Activated T-cell treated with anti-CD3 and anti-CD28 coated beads, Interleukin-2, amount 50 U/mL, for 72 hours (primary cell): ENCODE data around the gene MCL1. TPM values are rescaled to one million over a fixed set of nuclear protein-coding genes. Genes with fewer than 3 reads are reported as not detected.
A peak's percentile ranks its signal among the peaks of the same experiment; 100 is the strongest.
"Not testable (repeated sequence)": the region's sequence is repeated elsewhere in the genome, so short reads cannot be mapped to it uniquely, and the experiment has no call there.

Source experiments
- ATAC-seq, 2 donors: fragments of 150-1000 bp; cut with Tn5 transposase; replicated peaks in 1 of 2; 2 replicates each; pipeline ENCODE4 v1.10.0; 2021; ENCODE audit warnings: moderate library complexity in 2 of 2, mild to moderate bottlenecking in 1 of 2
- DNase-seq, 2 donors: peaks; one replicate each; pipeline ENCODE4 v3.0.0; 2021 to 2022; ENCODE audit warnings: mixed read lengths in 1 of 2
- H3K27ac Mint-ChIP-seq: one replicate; pipeline ENCODE4 v1.8.0; 2022; ENCODE audit warnings: mild to moderate bottlenecking, moderate library complexity, mixed read lengths
- H3K27me3 Mint-ChIP-seq: one replicate; pipeline ENCODE4 v1.8.0; 2022; ENCODE audit warnings: low read depth, mixed read lengths
- H3K36me3 Mint-ChIP-seq, 2 donors: one replicate each; pipeline ENCODE4 v1.8.0; 2022; ENCODE audit warnings: mixed read lengths in 2 of 2, mild to moderate bottlenecking in 1 of 2; ENCODE audit not compliant: insufficient read depth in 2 of 2
- H3K4me1 Mint-ChIP-seq: one replicate; pipeline ENCODE4 v1.8.0; 2022; ENCODE audit warnings: low read depth, mixed read lengths
- H3K4me3 Mint-ChIP-seq, 2 donors: one replicate each; pipeline ENCODE4 v1.8.0; 2022; ENCODE audit warnings: mild to moderate bottlenecking in 2 of 2, mixed read lengths in 2 of 2, moderate library complexity in 2 of 2
- H3K9me3 Mint-ChIP-seq, 2 donors: one replicate each; pipeline ENCODE4 v1.8.0; 2022; ENCODE audit warnings: mixed read lengths in 2 of 2
- total RNA-seq, 2 donors: library from RNA; stranded (reverse); gene quantifications; one replicate each; pipeline ENCODE4 v1.2.3, GENCODE V29; 2022

MCL1 gene
- total RNA-seq, 2 donors from 2014 or later, result 373 to 495 TPM

- H3K36me3 Mint-ChIP-seq, result peaks cover 49 to 68% of the 10 kb centered on the region in 2 donors
- H3K4me1 Mint-ChIP-seq, result peaks cover 62% of the 10 kb centered on the region
- no peaks in the 10 kb centered on the region for H3K27me3 Mint-ChIP-seq
- peak overlapping the region; percentile 99 for H3K4me3 Mint-ChIP-seq
- no peaks in the 10 kb centered on the region for H3K9me3 Mint-ChIP-seq
- no peak for ATAC-seq
- DNase-seq, result no peak
- H3K27ac Mint-ChIP-seq, result peak overlapping the region; percentile 99
Observed at GRCh38 chr1:150574260-150575071, 4.9 kb downstream of the MCL1 start.

- not testable (repeated sequence) for H3K9me3 Mint-ChIP-seq, DNase-seq, H3K27me3 Mint-ChIP-seq, ATAC-seq
- Mint-ChIP-seq H3K36me3 (peaks cover 45 to 63% of the 10 kb centered on the region in 2 donors), H3K4me3 (peak overlapping the region; percentile 99), H3K4me1 (peaks cover 70% of the 10 kb centered on the region), H3K27ac (peak overlapping the region; percentile 95)
Observed at GRCh38 chr1:150573648-150574071, 5.8 kb downstream of the MCL1 start.

- ATAC-seq (no peak), DNase-seq (no peak)
- H3K27ac Mint-ChIP-seq, result peak overlapping the region; percentile 95
- H3K4me3 Mint-ChIP-seq, result peak overlapping the region; percentile 99
- no peaks in the 10 kb centered on the region for H3K9me3 Mint-ChIP-seq
- no peaks in the 10 kb centered on the region for H3K27me3 Mint-ChIP-seq
- peaks cover 76% of the 10 kb centered on the region for H3K4me1 Mint-ChIP-seq
- peaks cover 39 to 58% of the 10 kb centered on the region in 2 donors for H3K36me3 Mint-ChIP-seq
Observed at GRCh38 chr1:150572918-150573647, 6.3 kb downstream of the MCL1 start.

GRCh38 chr1:150568594-150568966 is 10.8 kb downstream of the MCL1 start:
- Mint-ChIP-seq H3K27ac (peak overlapping the region; percentile 98), H3K36me3 (peaks cover 4 to 15% of the 10 kb centered on the region in 2 donors)

GRCh38 chr1:150567717-150568593 is 11.5 kb downstream of the MCL1 start:
- Mint-ChIP-seq H3K9me3 (no peaks in the 10 kb centered on the region), H3K27ac (peak overlapping the region; percentile 98), H3K36me3 (peaks cover 3 to 10% of the 10 kb centered on the region in 2 donors), H3K27me3 (no peaks in the 10 kb centered on the region), H3K4me3 (peak overlapping the region; percentile 91 to 99), H3K4me1 (peaks cover 97% of the 10 kb centered on the region)
- DNase-seq (peak; percentile 60 to 70), ATAC-seq (peak; percentile 18 to 24)

More at GRCh38 chr1:150568594-150568966, 10.8 kb downstream of the MCL1 start:
- peak in 1 of 2 donors; percentile 6 for ATAC-seq
- peak overlapping the region; percentile 91 to 99 for H3K4me3 Mint-ChIP-seq
- peaks cover 97% of the 10 kb centered on the region for H3K4me1 Mint-ChIP-seq
- H3K9me3 Mint-ChIP-seq, result no peaks in the 10 kb centered on the region
- H3K27me3 Mint-ChIP-seq, result no peaks in the 10 kb centered on the region
- DNase-seq, result no peak

GRCh38 chr1:150567341-150567716 is 12.1 kb downstream of the MCL1 start:
- ATAC-seq, result peak; percentile 39 to 43
- H3K36me3 Mint-ChIP-seq, result peaks cover 2 to 8% of the 10 kb centered on the region in 2 donors
- peak overlapping the region; percentile 98 for H3K27ac Mint-ChIP-seq
- peaks cover 97% of the 10 kb centered on the region for H3K4me1 Mint-ChIP-seq
- H3K4me3 Mint-ChIP-seq, result peak overlapping the region; percentile 91 to 99
- H3K27me3 Mint-ChIP-seq, result no peaks in the 10 kb centered on the region
- no peaks in the 10 kb centered on the region for H3K9me3 Mint-ChIP-seq
- DNase-seq, result peak; percentile 79 to 81

- H3K27me3 Mint-ChIP-seq, result no peaks in the 10 kb centered on the region
- H3K36me3 Mint-ChIP-seq, result peaks cover 2 to 3% of the 10 kb centered on the region in 2 donors
- peak overlapping the region; percentile 98 for H3K27ac Mint-ChIP-seq
- ATAC-seq, result no peak
- H3K9me3 Mint-ChIP-seq, result no peaks in the 10 kb centered on the region
- DNase-seq, result no peak
- peaks cover 95% of the 10 kb centered on the region for H3K4me1 Mint-ChIP-seq
- H3K4me3 Mint-ChIP-seq, result peak overlapping the region; percentile 91 to 99
Observed at GRCh38 chr1:150566589-150567340, 12.6 kb downstream of the MCL1 start.

GRCh38 chr1:150565240-150565991 is 14.0 kb downstream of the MCL1 start:
- not testable (repeated sequence) for H3K9me3 Mint-ChIP-seq, ATAC-seq, H3K36me3 Mint-ChIP-seq, DNase-seq, H3K27me3 Mint-ChIP-seq
- H3K4me3 Mint-ChIP-seq, result peak overlapping the region; percentile 91 to 100
- H3K4me1 Mint-ChIP-seq, result peaks cover 95% of the 10 kb centered on the region
- H3K27ac Mint-ChIP-seq, result peak overlapping the region; percentile 100

GRCh38 chr1:150564051-150564991 is 15.1 kb downstream of the MCL1 start:
- peaks cover 91% of the 10 kb centered on the region for H3K4me1 Mint-ChIP-seq
- DNase-seq, result no peak
- H3K27ac Mint-ChIP-seq, result peak overlapping the region; percentile 100
- no peaks in the 10 kb centered on the region for H3K27me3 Mint-ChIP-seq
- H3K36me3 Mint-ChIP-seq, result peaks cover 2 to 3% of the 10 kb centered on the region in 2 donors
- peak overlapping the region; percentile 89 to 100 for H3K4me3 Mint-ChIP-seq
- no peaks in the 10 kb centered on the region for H3K9me3 Mint-ChIP-seq
- no peak for ATAC-seq

- Mint-ChIP-seq H3K36me3 (peaks cover 2 to 3% of the 10 kb centered on the region in 2 donors), H3K9me3 (no peaks in the 10 kb centered on the region), H3K27ac (peak overlapping the region; percentile 100), H3K27me3 (no peaks in the 10 kb centered on the region), H3K4me1 (peaks cover 83% of the 10 kb centered on the region), H3K4me3 (peak overlapping the region; percentile 89 to 100)
- DNase-seq (peak in 1 of 2 donors; percentile 66), ATAC-seq (peak; percentile 24 to 43)
Observed at GRCh38 chr1:150563340-150564038, 15.9 kb downstream of the MCL1 start.
